HepG2 (cell line): ENCODE measurements around the gene CBR4. TPM values are rescaled to one million over a fixed set of nuclear protein-coding genes. Genes with fewer than 3 reads are reported as not detected.

Experiments used
- BCL6 ChIP-seq: IDR thresholded peaks from 2 replicates; pipeline ENCODE4 v1.6.1; 2016; ENCODE audit warnings: missing genetic modification reagents, missing compliant biosample characterization
- CC2D1A ChIP-seq: sonication (generic); formaldehyde crosslinking; IDR thresholded peaks from 2 replicates; pipeline ENCODE4 v1.8.1; 2023; ENCODE audit warnings: mild to moderate bottlenecking, missing genetic modification reagents
- DPF2 ChIP-seq: sonication (generic); formaldehyde crosslinking; IDR thresholded peaks from 2 replicates; pipeline ENCODE4 v1.4.0; 2020; ENCODE audit warnings: mild to moderate bottlenecking, low read depth, missing genetic modification reagents, borderline replicate concordance
- FOXM1 ChIP-seq: sonication (generic); formaldehyde crosslinking; IDR thresholded peaks from 2 replicates; pipeline ENCODE4 v1.5.0; 2020; ENCODE audit warnings: missing genetic modification reagents
- HNRNPLL ChIP-seq: fragments of 200-400 bp; formaldehyde crosslinking; IDR thresholded peaks from 2 replicates; pipeline ENCODE4 v1.6.1; 2017; ENCODE audit warnings: mild to moderate bottlenecking, low read depth, low read length; ENCODE audit not compliant: poor library complexity, severe bottlenecking
- HOXA7 ChIP-seq: sonication (generic); formaldehyde crosslinking; IDR thresholded peaks from 2 replicates; pipeline ENCODE4 v1.8.1; 2022; ENCODE audit warnings: mild to moderate bottlenecking, missing genetic modification reagents, moderate library complexity
- MAZ ChIP-seq, 2 experiments: sonication (generic) in 1 of 2; formaldehyde crosslinking in 1 of 2; IDR thresholded peaks; 2 replicates each; pipeline versions ENCODE4 v1.5.0 to v1.6.1; 2012 to 2020; ENCODE audit warnings: low read depth in 2 of 2, mild to moderate bottlenecking in 2 of 2, borderline replicate concordance in 1 of 2, improper control_type of control experiment in 1 of 2, low read length in 1 of 2, missing genetic modification reagents in 1 of 2, moderate library complexity in 1 of 2
- NFE2 ChIP-seq: sonication (generic); formaldehyde crosslinking; IDR thresholded peaks from 2 replicates; pipeline ENCODE4 v1.4.0; 2020; ENCODE audit warnings: missing genetic modification reagents
- NONO ChIP-seq, 2 experiments: fragments of 450-650 bp in 1 of 2; sonication (generic) in 1 of 2; formaldehyde crosslinking in 1 of 2; IDR thresholded peaks in 1 of 2; conservative IDR thresholded peaks in 1 of 2; 2 replicates each; pipeline versions ENCODE4 v1.6.1 to v1.8.0; 2017 to 2022; ENCODE audit warnings: mild to moderate bottlenecking in 1 of 2, missing genetic modification reagents in 1 of 2, moderate library complexity in 1 of 2
- ZFY ChIP-seq: sonication (generic); formaldehyde crosslinking; IDR thresholded peaks from 2 replicates; pipeline ENCODE4 v1.4.0; 2020; ENCODE audit warnings: missing genetic modification reagents
- ZNF207 ChIP-seq: fragments of 450-650 bp; IDR thresholded peaks from 2 replicates; pipeline ENCODE4 v1.6.1; 2016; ENCODE audit warnings: antibody characterized with exemption, borderline replicate concordance
- ZNF543 ChIP-seq: sonication (generic); formaldehyde crosslinking; IDR thresholded peaks from 2 replicates; pipeline ENCODE4 v1.4.0; 2020; ENCODE audit warnings: mild to moderate bottlenecking, missing genetic modification reagents
- ZNF766 ChIP-seq: sonication (generic); formaldehyde crosslinking; IDR thresholded peaks from 2 replicates; pipeline ENCODE4 v1.5.0; 2020; ENCODE audit warnings: missing genetic modification reagents, borderline replicate concordance
- polyA plus RNA-seq, 8 experiments: library from polyadenylated mRNA; depleted of rRNA in 3 of 8; stranded (reverse) in 7 of 8; unstranded in 1 of 8; fragments of >200 nt; fragmentation: Illumina TruSeq in 4 of 8; extraction: Trizol in 4 of 8; gene quantifications; 2 replicates each; pipeline versions ENCODE4 v1.2.1 to v1.2.3, GENCODE V29; 2011 to 2016; ENCODE audit warnings: low read depth in 4 of 8, missing spikeins in 1 of 8, mixed read lengths in 1 of 8; ENCODE audit not compliant: insufficient read depth in 1 of 8
- total RNA-seq, 5 experiments: library from RNA; depleted of rRNA; stranded (reverse); fragments of >200 nt; fragmentation: Illumina TruSeq; extraction: Trizol; gene quantifications; 2 replicates each; pipeline ENCODE4 v1.2.3, GENCODE V29; 2016; ENCODE audit warnings: low read depth in 1 of 5
- TF ChIP-seq, protein P1 (sequence below): sonication (generic); formaldehyde crosslinking; IDR thresholded peaks from 2 replicates; pipeline ENCODE4 v1.4.0; 2020; ENCODE audit warnings: missing genetic modification reagents, borderline replicate concordance
- TF ChIP-seq, protein P2 (sequence below): sonication (generic); formaldehyde crosslinking; IDR thresholded peaks from 2 replicates; pipeline ENCODE4 v1.5.1; 2020; ENCODE audit warnings: mild to moderate bottlenecking, missing genetic modification reagents
- TF ChIP-seq, protein P3 (sequence below): sonication (generic); formaldehyde crosslinking; IDR thresholded peaks from 2 replicates; pipeline ENCODE4 v1.4.0; 2020; ENCODE audit warnings: missing genetic modification reagents

The CBR4 gene
- total and polyA plus RNA-seq, 2 of the 13 experiments (the other 11 are each of a cell fraction or from before 2014, with no cell fraction given): 7.3 to 20.7 TPM

- TF ChIP-seq ZNF766 (CRISPR knock-in tag) (no peak), DPF2 (CRISPR knock-in tag) (no peak), CC2D1A (CRISPR knock-in tag) (no peak), HNRNPLL (peak; percentile 13), ZNF207 (no peak), NONO (IDR thresholded peaks at IDR 0.05) (no peak), NONO (CRISPR knock-in tag; conservative IDR thresholded peaks at IDR 0.05) (0 out of 2 replicates have a peak, but pooled peaks have one; percentile 14), BCL6 (CRISPR knock-in tag) (peak; percentile 39; the same call in 1 of the 2 replicates), ZFY (CRISPR knock-in tag) (peak; percentile 74; the same call in 1 of the 2 replicates), FOXM1 (CRISPR knock-in tag) (no peak), HOXA7 (no peak), NFE2 (CRISPR knock-in tag) (no peak), ZNF543 (CRISPR knock-in tag) (peak; percentile 21; the same call in 1 of the 2 replicates), MAZ (IDR thresholded peaks at IDR 0.05; ENCODE audit: borderline replicate concordance, low read depth, low read length) (no peak), MAZ (CRISPR knock-in tag; IDR thresholded peaks at IDR 0.05; ENCODE audit: low read depth) (no peak)
- TF ChIP-seq, protein P1, sequence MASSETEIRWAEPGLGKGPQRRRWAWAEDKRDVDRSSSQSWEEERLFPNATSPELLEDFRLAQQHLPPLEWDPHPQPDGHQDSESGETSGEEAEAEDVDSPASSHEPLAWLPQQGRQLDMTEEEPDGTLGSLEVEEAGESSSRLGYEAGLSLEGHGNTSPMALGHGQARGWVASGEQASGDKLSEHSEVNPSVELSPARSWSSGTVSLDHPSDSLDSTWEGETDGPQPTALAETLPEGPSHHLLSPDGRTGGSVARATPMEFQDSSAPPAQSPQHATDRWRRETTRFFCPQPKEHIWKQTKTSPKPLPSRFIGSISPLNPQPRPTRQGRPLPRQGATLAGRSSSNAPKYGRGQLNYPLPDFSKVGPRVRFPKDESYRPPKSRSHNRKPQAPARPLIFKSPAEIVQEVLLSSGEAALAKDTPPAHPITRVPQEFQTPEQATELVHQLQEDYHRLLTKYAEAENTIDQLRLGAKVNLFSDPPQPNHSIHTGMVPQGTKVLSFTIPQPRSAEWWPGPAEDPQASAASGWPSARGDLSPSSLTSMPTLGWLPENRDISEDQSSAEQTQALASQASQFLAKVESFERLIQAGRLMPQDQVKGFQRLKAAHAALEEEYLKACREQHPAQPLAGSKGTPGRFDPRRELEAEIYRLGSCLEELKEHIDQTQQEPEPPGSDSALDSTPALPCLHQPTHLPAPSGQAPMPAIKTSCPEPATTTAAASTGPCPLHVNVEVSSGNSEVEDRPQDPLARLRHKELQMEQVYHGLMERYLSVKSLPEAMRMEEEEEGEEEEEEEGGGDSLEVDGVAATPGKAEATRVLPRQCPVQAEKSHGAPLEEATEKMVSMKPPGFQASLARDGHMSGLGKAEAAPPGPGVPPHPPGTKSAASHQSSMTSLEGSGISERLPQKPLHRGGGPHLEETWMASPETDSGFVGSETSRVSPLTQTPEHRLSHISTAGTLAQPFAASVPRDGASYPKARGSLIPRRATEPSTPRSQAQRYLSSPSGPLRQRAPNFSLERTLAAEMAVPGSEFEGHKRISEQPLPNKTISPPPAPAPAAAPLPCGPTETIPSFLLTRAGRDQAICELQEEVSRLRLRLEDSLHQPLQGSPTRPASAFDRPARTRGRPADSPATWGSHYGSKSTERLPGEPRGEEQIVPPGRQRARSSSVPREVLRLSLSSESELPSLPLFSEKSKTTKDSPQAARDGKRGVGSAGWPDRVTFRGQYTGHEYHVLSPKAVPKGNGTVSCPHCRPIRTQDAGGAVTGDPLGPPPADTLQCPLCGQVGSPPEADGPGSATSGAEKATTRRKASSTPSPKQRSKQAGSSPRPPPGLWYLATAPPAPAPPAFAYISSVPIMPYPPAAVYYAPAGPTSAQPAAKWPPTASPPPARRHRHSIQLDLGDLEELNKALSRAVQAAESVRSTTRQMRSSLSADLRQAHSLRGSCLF (CRISPR knock-in tag): peak; percentile 31; the same call in 1 of the 2 replicates
- TF ChIP-seq, protein P2, sequence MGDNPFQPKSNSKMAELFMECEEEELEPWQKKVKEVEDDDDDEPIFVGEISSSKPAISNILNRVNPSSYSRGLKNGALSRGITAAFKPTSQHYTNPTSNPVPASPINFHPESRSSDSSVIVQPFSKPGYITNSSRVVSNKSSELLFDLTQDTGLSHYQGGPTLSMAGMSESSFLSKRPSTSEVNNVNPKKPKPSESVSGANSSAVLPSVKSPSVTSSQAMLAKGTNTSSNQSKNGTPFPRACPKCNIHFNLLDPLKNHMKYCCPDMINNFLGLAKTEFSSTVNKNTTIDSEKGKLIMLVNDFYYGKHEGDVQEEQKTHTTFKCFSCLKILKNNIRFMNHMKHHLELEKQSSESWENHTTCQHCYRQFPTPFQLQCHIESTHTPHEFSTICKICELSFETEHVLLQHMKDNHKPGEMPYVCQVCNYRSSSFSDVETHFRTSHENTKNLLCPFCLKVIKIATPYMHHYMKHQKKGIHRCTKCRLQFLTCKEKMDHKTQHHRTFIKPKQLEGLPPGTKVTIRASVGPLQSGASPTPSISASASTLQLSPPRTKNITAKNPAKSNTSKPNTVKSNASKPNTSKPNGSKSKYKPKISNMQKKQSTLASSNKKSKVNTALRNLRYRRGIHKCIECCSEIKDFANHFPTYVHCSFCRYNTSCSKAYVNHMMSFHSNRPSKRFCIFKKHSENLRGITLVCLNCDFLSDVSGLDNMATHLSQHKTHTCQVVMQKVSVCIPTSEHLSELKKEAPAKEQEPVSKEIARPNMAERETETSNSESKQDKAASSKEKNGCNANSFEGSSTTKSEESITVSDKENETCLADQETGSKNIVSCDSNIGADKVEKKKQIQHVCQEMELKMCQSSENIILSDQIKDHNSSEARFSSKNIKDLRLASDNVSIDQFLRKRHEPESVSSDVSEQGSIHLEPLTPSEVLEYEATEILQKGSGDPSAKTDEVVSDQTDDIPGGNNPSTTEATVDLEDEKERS (CRISPR knock-in tag): no peak
- TF ChIP-seq, protein P3, sequence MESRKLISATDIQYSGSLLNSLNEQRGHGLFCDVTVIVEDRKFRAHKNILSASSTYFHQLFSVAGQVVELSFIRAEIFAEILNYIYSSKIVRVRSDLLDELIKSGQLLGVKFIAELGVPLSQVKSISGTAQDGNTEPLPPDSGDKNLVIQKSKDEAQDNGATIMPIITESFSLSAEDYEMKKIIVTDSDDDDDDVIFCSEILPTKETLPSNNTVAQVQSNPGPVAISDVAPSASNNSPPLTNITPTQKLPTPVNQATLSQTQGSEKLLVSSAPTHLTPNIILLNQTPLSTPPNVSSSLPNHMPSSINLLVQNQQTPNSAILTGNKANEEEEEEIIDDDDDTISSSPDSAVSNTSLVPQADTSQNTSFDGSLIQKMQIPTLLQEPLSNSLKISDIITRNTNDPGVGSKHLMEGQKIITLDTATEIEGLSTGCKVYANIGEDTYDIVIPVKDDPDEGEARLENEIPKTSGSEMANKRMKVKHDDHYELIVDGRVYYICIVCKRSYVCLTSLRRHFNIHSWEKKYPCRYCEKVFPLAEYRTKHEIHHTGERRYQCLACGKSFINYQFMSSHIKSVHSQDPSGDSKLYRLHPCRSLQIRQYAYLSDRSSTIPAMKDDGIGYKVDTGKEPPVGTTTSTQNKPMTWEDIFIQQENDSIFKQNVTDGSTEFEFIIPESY (CRISPR knock-in tag): no peak
Observed at GRCh38 chr4:169009286-169010124, 550 bp downstream of the CBR4 start (continued).
